Trophoblast cell (in vitro differentiated cells and primary cell): ENCODE measurements around the gene EAPP.
A peak's percentile ranks its signal among the peaks of the same experiment; 100 is the strongest.
"Not testable (repeated sequence)": the region's sequence is repeated elsewhere in the genome, so short reads cannot be mapped to it uniquely, and the experiment has no call there.

ENCODE experiments used
- DNase-seq, 2 donors: peaks; one replicate each; pipeline ENCODE4 v3.0.0-alpha.2; 2016
- H2AFZ ChIP-seq: 2 replicates; pipeline ENCODE4 v1.6.1; 2013; ENCODE audit warnings: low read length, moderate library complexity, mild to moderate bottlenecking; ENCODE audit not compliant: insufficient read depth, poor library complexity
- H2AK5ac ChIP-seq: 2 replicates; pipeline ENCODE4 v1.6.1; 2013; ENCODE audit warnings: mild to moderate bottlenecking, low read length
- H2BK120ac ChIP-seq: 2 replicates; pipeline ENCODE4 v1.6.1; 2013; ENCODE audit warnings: low read length, mild to moderate bottlenecking, moderate library complexity; ENCODE audit not compliant: insufficient read depth, poor library complexity
- H2BK12ac ChIP-seq: 2 replicates; pipeline ENCODE4 v1.6.1; 2013; ENCODE audit warnings: mild to moderate bottlenecking, low read length, moderate library complexity
- H2BK5ac ChIP-seq: 2 replicates; pipeline ENCODE4 v1.6.1; 2013; ENCODE audit warnings: low read length, low read depth, moderate library complexity, mild to moderate bottlenecking; ENCODE audit not compliant: poor library complexity
- H3K14ac ChIP-seq: 2 replicates; pipeline ENCODE4 v1.6.1; 2013; ENCODE audit warnings: mild to moderate bottlenecking, low read length
- H3K18ac ChIP-seq: 2 replicates; pipeline ENCODE4 v1.6.1; 2013; ENCODE audit warnings: mild to moderate bottlenecking, low read length
- H3K23ac ChIP-seq: 2 replicates; pipeline ENCODE4 v1.6.1; 2013; ENCODE audit warnings: low read length
- H3K27ac ChIP-seq: 2 replicates; pipeline ENCODE4 v1.5.1; 2013; ENCODE audit warnings: low read depth, mild to moderate bottlenecking, inconsistent platforms, low read length, moderate library complexity
- H3K27me3 ChIP-seq: 2 replicates; pipeline ENCODE4 v1.6.1; 2013; ENCODE audit warnings: inconsistent platforms, mild to moderate bottlenecking, low read length, moderate library complexity; ENCODE audit not compliant: insufficient read depth
- H3K36me3 ChIP-seq, 2 experiments: 1 replicate in 1 of 2; 2 replicates in 1 of 2; pipeline ENCODE4 v1.6.1; 2013; ENCODE audit warnings: low read length in 2 of 2, mild to moderate bottlenecking in 2 of 2, moderate library complexity in 1 of 2; ENCODE audit not compliant: insufficient read depth in 2 of 2, control insufficient read depth in 1 of 2
- H3K4ac ChIP-seq: 2 replicates; pipeline ENCODE4 v1.6.1; 2013; ENCODE audit warnings: low read depth, mild to moderate bottlenecking, low read length, moderate library complexity
- H3K4me1 ChIP-seq, 2 experiments: 1 replicate in 1 of 2; 2 replicates in 1 of 2; pipeline ENCODE4 v1.6.1; 2013; ENCODE audit warnings: low read length in 2 of 2, mild to moderate bottlenecking in 2 of 2, moderate library complexity in 1 of 2; ENCODE audit not compliant: insufficient read depth in 2 of 2, control insufficient read depth in 1 of 2
- H3K4me2 ChIP-seq: 2 replicates; pipeline ENCODE4 v1.6.1; 2013; ENCODE audit warnings: inconsistent platforms, mild to moderate bottlenecking, low read length, moderate library complexity
- H3K4me3 ChIP-seq: 2 replicates; pipeline ENCODE4 v1.5.1; 2013; ENCODE audit warnings: mild to moderate bottlenecking, low read depth, low read length, inconsistent platforms
- H3K79me1 ChIP-seq: one replicate; pipeline ENCODE4 v1.6.1; 2013; ENCODE audit warnings: low read length
- H3K79me2 ChIP-seq: 2 replicates; pipeline ENCODE4 v1.6.1; 2013; ENCODE audit warnings: low read length, mild to moderate bottlenecking; ENCODE audit not compliant: control insufficient read depth, insufficient read depth, poor library complexity
- H3K9ac ChIP-seq: 2 replicates; pipeline ENCODE4 v1.6.1; 2013; ENCODE audit warnings: mild to moderate bottlenecking, low read length
- H3K9me3 ChIP-seq: 2 replicates; pipeline ENCODE4 v1.6.1; 2013; ENCODE audit warnings: low read depth, mild to moderate bottlenecking, control low read depth, inconsistent platforms, low read length; ENCODE audit not compliant: insufficient read depth
- H4K12ac ChIP-seq: 2 replicates; pipeline ENCODE4 v1.6.1; 2013; ENCODE audit warnings: low read depth, mild to moderate bottlenecking, low read length, moderate library complexity
- H4K8ac ChIP-seq: 2 replicates; pipeline ENCODE4 v1.6.1; 2013; ENCODE audit warnings: low read depth, mild to moderate bottlenecking, low read length, moderate library complexity
- H4K91ac ChIP-seq: one replicate; pipeline ENCODE4 v1.6.1; 2013; ENCODE audit warnings: low read depth, mild to moderate bottlenecking, low read length, moderate library complexity
- WGBS: extraction: QIAGEN DNeasy Blood & Tissue Kit; methylation state at CpG from one replicate; pipeline ENCODE4 v1.1.7; 2013; ENCODE audit warnings: missing lambda C conversion rate; ENCODE audit not compliant: insufficient read length, insufficient coverage; ENCODE audit errors: extremely low coverage; 5-methylcytosine and 5-hydroxymethylcytosine counted together

EAPP gene

DNA sequence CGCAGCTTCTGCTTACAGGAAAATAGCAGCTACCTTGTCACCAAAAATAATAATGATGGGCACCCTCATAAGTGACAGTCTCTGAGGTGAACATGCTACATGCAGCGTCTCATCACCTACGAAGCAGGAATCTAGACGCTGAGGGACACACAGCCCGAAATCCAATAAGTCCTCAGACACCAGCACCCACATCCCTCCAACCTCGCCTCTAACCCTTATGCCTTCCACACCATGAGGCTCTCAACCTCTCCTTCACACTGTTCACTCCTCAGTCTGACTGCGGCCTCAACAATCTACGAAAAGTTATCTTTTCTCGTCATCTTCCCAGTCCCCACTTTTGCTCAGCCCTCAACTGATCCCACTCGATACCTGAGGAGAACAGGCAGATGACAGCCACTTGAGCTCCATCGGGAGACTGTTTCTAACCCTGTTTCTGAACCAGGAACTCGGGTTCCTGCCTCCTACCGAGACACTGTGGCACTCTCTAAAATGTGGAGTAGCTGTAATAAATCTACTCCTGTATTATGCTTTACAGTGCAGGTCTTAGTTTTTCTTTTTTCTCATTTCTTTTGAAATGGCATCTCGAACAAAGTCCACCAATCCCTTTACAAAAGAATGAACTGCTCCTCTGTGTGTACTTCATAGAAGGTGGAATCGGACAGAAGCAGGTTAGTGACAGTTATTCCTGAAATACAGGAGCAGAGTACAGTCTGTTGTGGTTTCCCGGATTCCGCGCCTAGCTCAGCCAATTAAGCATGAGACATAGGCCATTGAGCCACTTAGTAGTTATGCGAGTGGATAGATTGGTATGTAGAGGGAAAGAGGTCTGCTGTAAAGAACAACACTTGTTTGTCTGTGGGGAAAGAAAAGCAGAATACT is 919 bp upstream of the EAPP start:
- WGBS = no CpG with 5 or more reads among the region's 19 CpGs
- not testable (repeated sequence) for H3K9ac ChIP-seq, H2AFZ ChIP-seq, H3K79me2 ChIP-seq, H2BK5ac ChIP-seq, H3K79me1 ChIP-seq, H3K9me3 ChIP-seq, H3K27me3 ChIP-seq, H3K36me3 ChIP-seq
- peak; percentile 46 to 56 for DNase-seq
- Histone ChIP-seq H3K4me2 (peak overlapping the region; percentile 47), H3K18ac (peak overlapping the region; percentile 54), H3K14ac (peak overlapping the region; percentile 28), H2BK12ac (peak overlapping the region; percentile 79), H3K4me3 (peak overlapping the region; percentile 57), H2BK120ac (peak overlapping the region; percentile 78), H2AK5ac (peak overlapping the region; percentile 73), H4K91ac (peak overlapping the region; percentile 82), H3K23ac (peak overlapping the region; percentile 82), H4K8ac (peak overlapping the region; percentile 79), H3K4ac (peak overlapping the region; percentile 9), H4K12ac (peak overlapping the region; percentile 73), H3K4me1 (peaks cover 8 to 14% of the 10 kb centered on the region in 2 experiments), H3K27ac (peak overlapping the region; percentile 7)

DNA sequence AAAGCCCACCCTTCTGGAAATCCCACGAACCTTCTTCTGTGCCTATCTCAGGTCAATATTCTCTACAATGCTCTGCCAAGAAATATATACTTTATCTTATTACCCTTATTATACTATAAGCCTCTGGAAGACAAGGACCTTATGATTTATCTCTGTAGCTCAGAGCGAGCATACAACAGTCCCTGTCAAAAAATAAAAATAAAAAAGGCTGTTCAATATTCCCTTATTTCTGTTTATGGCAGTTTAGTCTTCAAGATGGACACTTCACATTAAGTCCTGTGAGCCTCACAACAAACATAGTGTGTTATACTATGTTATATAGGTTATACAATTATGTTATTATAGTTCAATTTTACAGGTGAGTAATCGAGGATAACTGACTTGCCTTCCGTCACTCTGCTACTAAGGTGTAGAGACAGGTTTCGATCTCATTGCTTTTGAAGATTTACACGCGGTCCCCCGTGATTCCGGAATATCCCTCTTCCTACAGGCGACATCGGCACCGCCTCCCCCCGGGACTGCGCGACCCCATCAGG is 562 bp downstream of the EAPP start:
- peak overlapping the region; percentile 91 for H3K9ac ChIP-seq
- peak overlapping the region; percentile 11 for H2BK5ac ChIP-seq
- WGBS = no CpG with 5 or more reads among the region's 15 CpGs

DNA sequence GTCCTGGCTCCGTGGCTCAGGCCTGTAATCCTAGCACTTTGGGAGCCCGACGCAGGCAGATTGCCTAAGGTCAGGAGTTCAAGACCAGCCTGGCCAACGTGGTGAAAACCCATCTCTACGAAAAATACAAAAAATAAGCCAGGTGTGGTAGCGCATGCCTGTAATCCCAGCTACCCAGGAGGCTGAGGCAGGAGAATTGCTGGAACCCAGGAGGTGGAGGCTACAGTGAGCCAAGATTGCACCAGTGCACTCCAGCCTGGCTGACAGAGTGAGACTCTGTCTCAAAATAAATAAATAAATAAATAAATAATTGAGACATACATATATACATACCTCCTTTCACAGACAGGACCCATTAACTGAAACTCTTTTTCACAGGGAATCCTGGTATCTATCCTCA is 1.4 kb downstream of the EAPP start:
- H3K27ac ChIP-seq, DNase-seq, H2BK120ac ChIP-seq, H4K91ac ChIP-seq, H2AK5ac ChIP-seq, H2AFZ ChIP-seq, H3K9ac ChIP-seq, H2BK12ac ChIP-seq, H3K4me3 ChIP-seq, H3K79me1 ChIP-seq, H3K9me3 ChIP-seq, H3K14ac ChIP-seq, H4K8ac ChIP-seq, H4K12ac ChIP-seq, H3K18ac ChIP-seq, H2BK5ac ChIP-seq, H3K23ac ChIP-seq, H3K79me2 ChIP-seq, H3K4ac ChIP-seq, H3K27me3 ChIP-seq, H3K4me2 ChIP-seq: not testable (repeated sequence)
- Histone ChIP-seq H3K36me3 (peaks cover 4 to 13% of the 10 kb centered on the region in 2 experiments), H3K4me1 (peaks cover 8 to 14% of the 10 kb centered on the region in 2 experiments)
- WGBS = no CpG with 5 or more reads among the region's 6 CpGs

More for the DNA sequence above, 562 bp downstream of the EAPP start:
- Histone ChIP-seq H3K79me1 (peaks cover 7% of the 10 kb centered on the region), H3K36me3 (peaks cover 3 to 12% of the 10 kb centered on the region in 2 experiments), H4K12ac (peak overlapping the region; percentile 78), H3K4me1 (peaks cover 8 to 14% of the 10 kb centered on the region in 2 experiments), H3K27me3 (no peaks in the 10 kb centered on the region), H3K9me3 (no peaks in the 10 kb centered on the region), H2BK120ac (peak overlapping the region; percentile 1), H3K4me3 (peak overlapping the region; percentile 88), H3K79me2 (peaks cover 7% of the 10 kb centered on the region), H3K4me2 (peak overlapping the region; percentile 70), H2AFZ (peak overlapping the region; percentile 39), H3K18ac (peak overlapping the region; percentile 40), H3K27ac (peak overlapping the region; percentile 54), H3K14ac (peak overlapping the region; percentile 83), H4K8ac (peak overlapping the region; percentile 17), H4K91ac (peak overlapping the region; percentile 37), H2BK12ac (no peak overlapping the region), H3K23ac (no peak overlapping the region), H2AK5ac (no peak overlapping the region), H3K4ac (peak overlapping the region; percentile 21)
- no peak for DNase-seq

DNA sequence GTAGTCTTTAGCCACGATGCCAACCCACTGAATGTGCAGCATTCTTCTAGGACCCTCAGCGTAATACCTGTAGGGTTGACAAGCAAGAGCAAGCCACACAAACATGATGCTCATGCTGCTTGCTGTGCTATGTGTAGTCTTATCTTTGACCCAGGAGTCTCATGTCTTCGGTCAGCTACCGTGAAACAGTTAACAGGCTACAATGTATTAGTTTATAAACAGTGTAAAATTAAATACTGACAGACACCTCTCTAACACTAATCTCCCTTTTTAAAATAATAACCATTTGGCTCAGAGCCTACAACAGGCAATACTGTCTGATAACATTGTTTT is 1.9 kb downstream of the EAPP start:
- Histone ChIP-seq H3K27ac (peak overlapping the region; percentile 57), H3K79me1 (peaks cover 7% of the 10 kb centered on the region), H3K4me3 (no peak overlapping the region), H4K91ac (no peak overlapping the region), H2BK120ac (no peak overlapping the region), H4K8ac (no peak overlapping the region), H3K9ac (no peak overlapping the region), H4K12ac (no peak overlapping the region), H3K4ac (no peak overlapping the region), H3K4me2 (peak overlapping the region; percentile 43), H3K14ac (no peak overlapping the region), H2AK5ac (no peak overlapping the region), H3K36me3 (peaks cover 8 to 17% of the 10 kb centered on the region in 2 experiments), H3K18ac (no peak overlapping the region), H2AFZ (no peak overlapping the region), H2BK12ac (no peak overlapping the region), H3K79me2 (peaks cover 7% of the 10 kb centered on the region), H3K27me3 (no peaks in the 10 kb centered on the region), H3K9me3 (no peaks in the 10 kb centered on the region), H3K23ac (no peak overlapping the region), H3K4me1 (peaks cover 8 to 14% of the 10 kb centered on the region in 2 experiments), H2BK5ac (no peak overlapping the region)
- no peak for DNase-seq
- WGBS = no CpG with 5 or more reads among the region's 4 CpGs
